Neural progenitor cell (in vitro differentiated cells): ENCODE results near the gene UBE2I.

Source experiments
- EZH2 ChIP-seq: fragments of 200-600 bp; sonication (generic); IDR thresholded peaks from 2 replicates; pipeline ENCODE4 v1.6.1; 2017; ENCODE audit warnings: antibody characterized with exemption, mild to moderate bottlenecking, moderate library complexity
- EZH2phosphoT487 ChIP-seq: fragments of 200-600 bp; sonication (generic); IDR thresholded peaks from 2 replicates; pipeline ENCODE4 v1.6.1; 2017; ENCODE audit warnings: antibody characterized with exemption
- TF ChIP-seq, protein P1 (sequence below): fragments of 200-600 bp; sonication (generic); IDR thresholded peaks from 2 replicates; pipeline ENCODE4 v1.5.1; 2017; ENCODE audit warnings: antibody characterized with exemption, mild to moderate bottlenecking

DNA sequence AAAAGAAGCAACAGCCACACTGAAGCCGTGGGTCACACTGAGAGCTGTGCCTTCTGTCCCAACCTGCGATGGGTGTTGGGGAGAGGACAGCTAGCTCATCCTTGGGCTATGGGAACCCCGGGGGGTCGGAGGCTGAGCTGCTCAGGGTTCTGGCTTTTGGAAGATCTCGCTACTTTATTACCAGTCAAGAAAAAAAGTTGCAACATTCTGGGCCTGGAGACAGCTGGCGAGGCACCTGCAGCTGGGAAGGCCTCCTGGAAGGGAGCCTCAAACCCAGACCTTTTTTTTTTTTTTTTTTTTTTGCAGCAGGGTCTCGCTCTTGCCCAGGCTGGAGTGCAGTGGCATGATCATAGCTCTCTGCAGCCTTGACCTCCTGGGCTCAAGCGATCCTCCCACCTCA, 28.7 kb upstream of the UBE2I start:
- no peak for TF ChIP-seq EZH2
- TF ChIP-seq, protein P1, sequence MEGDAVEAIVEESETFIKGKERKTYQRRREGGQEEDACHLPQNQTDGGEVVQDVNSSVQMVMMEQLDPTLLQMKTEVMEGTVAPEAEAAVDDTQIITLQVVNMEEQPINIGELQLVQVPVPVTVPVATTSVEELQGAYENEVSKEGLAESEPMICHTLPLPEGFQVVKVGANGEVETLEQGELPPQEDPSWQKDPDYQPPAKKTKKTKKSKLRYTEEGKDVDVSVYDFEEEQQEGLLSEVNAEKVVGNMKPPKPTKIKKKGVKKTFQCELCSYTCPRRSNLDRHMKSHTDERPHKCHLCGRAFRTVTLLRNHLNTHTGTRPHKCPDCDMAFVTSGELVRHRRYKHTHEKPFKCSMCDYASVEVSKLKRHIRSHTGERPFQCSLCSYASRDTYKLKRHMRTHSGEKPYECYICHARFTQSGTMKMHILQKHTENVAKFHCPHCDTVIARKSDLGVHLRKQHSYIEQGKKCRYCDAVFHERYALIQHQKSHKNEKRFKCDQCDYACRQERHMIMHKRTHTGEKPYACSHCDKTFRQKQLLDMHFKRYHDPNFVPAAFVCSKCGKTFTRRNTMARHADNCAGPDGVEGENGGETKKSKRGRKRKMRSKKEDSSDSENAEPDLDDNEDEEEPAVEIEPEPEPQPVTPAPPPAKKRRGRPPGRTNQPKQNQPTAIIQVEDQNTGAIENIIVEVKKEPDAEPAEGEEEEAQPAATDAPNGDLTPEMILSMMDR: no peak
- TF ChIP-seq EZH2phosphoT487: no peak
